Nephron progenitor cell (in vitro differentiated cells): ENCODE measurements around the gene IBA57.

Experiments
- DNase-seq: peaks from one replicate; pipeline ENCODE4 v3.0.0; 2021
- H3K27ac Mint-ChIP-seq: 2 replicates; pipeline ENCODE4 v1.8.0; 2021; ENCODE audit warnings: mild to moderate bottlenecking, moderate library complexity, mixed read lengths
- H3K27me3 Mint-ChIP-seq: 2 replicates; pipeline ENCODE4 v1.8.0; 2021; ENCODE audit warnings: mild to moderate bottlenecking, low read depth, mixed read lengths; ENCODE audit not compliant: poor library complexity
- H3K36me3 Mint-ChIP-seq: 2 replicates; pipeline ENCODE4 v1.8.0; 2021; ENCODE audit warnings: low read depth, mixed read lengths
- H3K4me1 Mint-ChIP-seq: 2 replicates; pipeline ENCODE4 v1.8.0; 2021; ENCODE audit warnings: mixed read lengths
- H3K4me3 Mint-ChIP-seq: 2 replicates; pipeline ENCODE4 v1.8.0; 2021; ENCODE audit warnings: mild to moderate bottlenecking, moderate library complexity, mixed read lengths
- H3K9me3 Mint-ChIP-seq: 2 replicates; pipeline ENCODE4 v1.8.0; 2021; ENCODE audit warnings: mild to moderate bottlenecking, moderate library complexity, mixed read lengths
- CTCF ChIP-seq: fragments of 200-600 bp; sonication (generic); IDR thresholded peaks from 2 replicates; pipeline ENCODE4 v1.5.0; 2021; ENCODE audit warnings: antibody characterized with exemption

The IBA57 gene

GRCh38 chr1:228139406-228139930 is 26.1 kb upstream of the IBA57 start:
- DNase-seq: no peak

GRCh38 chr1:228139931-228140723 is 25.5 kb upstream of the IBA57 start, which contains the start of gene GUK1:
TSS of gene GUK1 (plus strand) at chr1:228140279. CDS start at chr1:228140303, 24 bp downstream.
- peak; percentile 100 for DNase-seq
- Mint-ChIP-seq H3K9me3 (no peaks in the 10 kb centered on the region), H3K4me3 (peak within 1 kb of the TSS; percentile 92), H3K4me1 (peaks cover 21% of the 10 kb centered on the region), H3K36me3 (no peaks in the 10 kb centered on the region), H3K27ac (peak within 1 kb of the TSS; percentile 95), H3K27me3 (peaks cover 44% of the 10 kb centered on the region)
- no peak for TF ChIP-seq CTCF

More at GRCh38 chr1:228139406-228139930, 26.1 kb upstream of the IBA57 start:
- Mint-ChIP-seq H3K27me3 (peaks cover 51% of the 10 kb centered on the region), H3K36me3 (no peaks in the 10 kb centered on the region), H3K27ac (peak overlapping the region; percentile 92), H3K4me1 (peaks cover 21% of the 10 kb centered on the region), H3K4me3 (peak overlapping the region; percentile 92), H3K9me3 (no peaks in the 10 kb centered on the region)
- no peak for TF ChIP-seq CTCF

GRCh38 chr1:228140724-228141225 is 24.8 kb upstream of the IBA57 start:
- H3K4me3 Mint-ChIP-seq: peak overlapping the region; percentile 92

GRCh38 chr1:228141226-228142044 is 24.2 kb upstream of the IBA57 start:
- Mint-ChIP-seq H3K4me3 (peak overlapping the region; percentile 92), H3K27me3 (peaks cover 31% of the 10 kb centered on the region), H3K4me1 (peaks cover 21% of the 10 kb centered on the region), H3K36me3 (no peaks in the 10 kb centered on the region), H3K27ac (peak overlapping the region; percentile 95), H3K9me3 (no peaks in the 10 kb centered on the region)
- no peak for DNase-seq
- TF ChIP-seq CTCF: no peak

More at GRCh38 chr1:228140724-228141225, 24.8 kb upstream of the IBA57 start:
- peak overlapping the region; percentile 95 for H3K27ac Mint-ChIP-seq
- DNase-seq: no peak
- no peak for TF ChIP-seq CTCF
- peaks cover 21% of the 10 kb centered on the region for H3K4me1 Mint-ChIP-seq
- no peaks in the 10 kb centered on the region for H3K9me3 Mint-ChIP-seq
- no peaks in the 10 kb centered on the region for H3K36me3 Mint-ChIP-seq
- H3K27me3 Mint-ChIP-seq: peaks cover 37% of the 10 kb centered on the region

- no peaks in the 10 kb centered on the region for H3K9me3 Mint-ChIP-seq
- H3K27me3 Mint-ChIP-seq: peaks cover 23% of the 10 kb centered on the region
- no peak for TF ChIP-seq CTCF
- H3K4me3 Mint-ChIP-seq: peak overlapping the region; percentile 92
- no peak for DNase-seq
- H3K36me3 Mint-ChIP-seq: no peaks in the 10 kb centered on the region
- peaks cover 21% of the 10 kb centered on the region for H3K4me1 Mint-ChIP-seq
- H3K27ac Mint-ChIP-seq: no peak overlapping the region
Observed at GRCh38 chr1:228142155-228142691, 23.4 kb upstream of the IBA57 start.
